NCI-H1436 (cell line): ENCODE results near the gene C1QTNF6.

Source experiments
- DNase-seq: peaks from one replicate; lab custom pipeline; 2025; lab: John Stamatoyannopoulos, UW

C1QTNF6 gene

GRCh38 chr22:37162221-37163095 lies 25.6 kb downstream of the C1QTNF6 start:
- no peak for DNase-seq

DNA sequence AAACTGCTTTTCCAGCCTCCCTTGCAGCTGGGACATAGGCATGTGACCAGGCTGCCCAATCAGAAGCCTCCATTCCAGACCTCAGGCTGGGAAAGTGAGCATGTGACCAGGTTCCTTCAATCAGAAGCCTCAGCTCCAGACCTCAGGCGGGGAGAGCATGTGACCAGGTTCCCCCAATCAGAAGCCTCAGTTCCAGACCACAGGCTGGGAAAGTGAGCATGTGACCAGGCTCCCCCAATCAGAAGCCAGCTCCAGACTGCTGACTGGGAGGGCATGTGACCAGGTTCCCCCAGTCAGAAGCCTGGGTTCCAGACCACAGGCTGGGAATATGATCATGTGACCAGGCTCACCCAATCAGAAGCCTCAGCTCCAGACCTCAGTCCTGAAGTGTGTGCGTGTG lies 26.6 kb downstream of the C1QTNF6 start:
- DNase-seq, result no peak

- no peak for DNase-seq
Observed at GRCh38 chr22:37160027-37160426, 28.0 kb downstream of the C1QTNF6 start.

- no peak for DNase-seq
Observed at GRCh38 chr22:37158963-37159290, 29.1 kb downstream of the C1QTNF6 start.

DNA sequence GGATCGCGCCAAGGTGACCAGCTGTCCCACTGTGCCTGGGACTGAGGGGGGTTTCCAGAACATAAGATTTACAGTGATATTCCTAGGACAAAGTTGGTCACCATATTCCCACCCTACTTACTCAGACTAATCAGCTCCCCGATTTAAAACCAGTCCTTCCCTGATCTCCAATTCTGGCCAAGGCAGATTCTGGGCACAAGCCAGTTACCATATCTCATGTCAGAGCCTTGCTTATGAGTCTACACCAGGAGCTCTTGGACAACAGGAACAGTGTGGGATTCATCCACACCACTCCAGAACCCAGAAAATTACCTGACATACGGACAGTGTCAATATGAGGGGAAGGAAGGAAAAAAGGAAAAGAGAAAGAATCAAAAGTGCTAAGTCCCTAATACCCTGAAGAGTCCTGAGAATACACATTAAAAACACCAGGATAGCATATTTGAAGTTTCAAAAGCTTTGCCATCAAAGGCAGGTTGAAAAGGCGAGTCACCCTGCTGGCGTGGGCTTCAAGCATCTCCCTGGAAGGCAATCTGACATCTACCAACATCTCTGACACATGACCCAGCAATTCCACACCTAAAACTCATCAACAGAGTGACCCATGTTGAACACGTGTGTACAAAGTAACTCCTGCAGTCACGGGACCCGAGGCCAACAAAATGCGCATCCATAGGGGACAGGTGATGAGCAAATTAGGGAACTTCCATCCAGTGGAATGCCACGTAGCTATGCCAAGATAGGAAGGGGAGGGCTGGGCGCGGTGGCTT lies 30.3 kb downstream of the C1QTNF6 start:
- DNase-seq, result no peak

GRCh38 chr22:37156686-37157435 lies 31.2 kb downstream of the C1QTNF6 start:
- no peak for DNase-seq

- DNase-seq, result no peak
Observed at GRCh38 chr22:37155971-37156370, 32.1 kb downstream of the C1QTNF6 start.

GRCh38 chr22:37154925-37155712 lies 32.9 kb downstream of the C1QTNF6 start:
- DNase-seq, result no peak

GRCh38 chr22:37153901-37154300 lies 34.1 kb downstream of the C1QTNF6 start:
- no peak for DNase-seq

DNA sequence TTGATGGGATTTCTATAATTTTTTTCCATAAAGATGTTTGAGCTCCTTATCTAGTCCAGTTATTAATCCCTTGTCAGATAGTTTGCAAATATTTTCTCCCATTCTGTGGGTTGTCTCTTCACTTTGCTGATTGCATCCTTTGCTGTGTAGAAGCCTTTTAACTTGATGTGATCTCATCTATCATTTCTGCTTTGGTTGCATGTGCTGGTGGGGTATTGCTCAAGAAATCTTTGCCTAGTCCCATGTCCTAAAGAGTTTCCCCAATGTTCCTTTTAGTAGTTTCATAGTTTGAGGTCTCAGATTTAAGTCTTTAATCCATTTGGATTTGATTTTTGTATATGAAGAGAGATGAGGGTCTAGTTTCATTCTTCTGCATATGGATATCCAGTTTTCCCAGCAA lies 36.6 kb downstream of the C1QTNF6 start:
- DNase-seq, result no peak

DNA sequence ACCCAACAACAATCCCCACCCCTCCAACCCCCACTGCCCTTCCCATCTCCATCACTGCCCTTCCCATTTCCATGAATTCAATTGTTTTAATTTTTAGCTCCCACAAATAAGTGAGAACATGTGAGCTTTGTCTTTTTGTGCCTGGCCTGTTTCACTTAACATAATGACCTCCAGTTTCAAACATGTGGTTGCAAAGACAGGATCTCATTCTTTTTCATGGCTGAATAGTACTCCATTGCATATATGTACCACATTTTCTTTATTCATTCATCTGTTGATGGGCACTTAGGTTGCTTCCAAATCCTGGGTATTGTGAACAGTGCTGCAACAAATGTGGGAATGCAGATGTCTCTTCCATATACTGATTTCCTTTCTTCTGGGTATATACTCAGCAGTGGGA lies 37.3 kb downstream of the C1QTNF6 start:
- no peak for DNase-seq

GRCh38 chr22:37148742-37149665 lies 39.0 kb downstream of the C1QTNF6 start:
- DNase-seq, result no peak

DNA sequence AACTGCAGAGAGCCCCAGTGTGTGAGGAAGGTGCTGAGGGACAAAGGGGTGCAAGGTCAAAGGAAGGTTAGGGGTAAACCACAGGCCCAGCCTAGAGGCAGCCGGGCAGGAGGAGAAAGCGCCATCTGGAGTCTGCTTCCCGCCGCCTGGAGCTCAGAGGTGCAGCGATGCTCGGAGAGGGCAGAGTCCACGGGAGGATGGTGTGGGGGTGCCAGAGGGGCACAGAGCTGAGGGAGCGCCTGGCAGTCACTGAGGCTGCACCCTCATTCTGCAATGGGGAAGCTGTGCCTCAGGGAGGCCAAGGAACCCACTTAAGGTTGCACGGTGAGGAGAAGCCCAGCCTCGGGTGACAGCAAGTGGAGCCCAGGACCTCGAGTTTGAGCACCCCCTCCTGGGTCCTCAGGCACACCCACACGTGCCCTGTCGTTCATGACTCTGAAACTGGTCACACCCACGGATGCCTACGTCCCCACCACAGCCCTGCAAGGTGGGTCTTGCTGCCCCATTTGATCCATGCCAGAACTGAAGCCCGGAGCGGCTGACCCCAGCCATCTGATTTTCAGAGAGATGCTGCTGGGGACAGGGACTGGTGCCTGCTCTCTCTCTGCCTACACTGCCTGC lies 39.9 kb downstream of the C1QTNF6 start:
- DNase-seq, result no peak

GRCh38 chr22:37147186-37147990 lies 40.7 kb downstream of the C1QTNF6 start:
- DNase-seq, result no peak

DNA sequence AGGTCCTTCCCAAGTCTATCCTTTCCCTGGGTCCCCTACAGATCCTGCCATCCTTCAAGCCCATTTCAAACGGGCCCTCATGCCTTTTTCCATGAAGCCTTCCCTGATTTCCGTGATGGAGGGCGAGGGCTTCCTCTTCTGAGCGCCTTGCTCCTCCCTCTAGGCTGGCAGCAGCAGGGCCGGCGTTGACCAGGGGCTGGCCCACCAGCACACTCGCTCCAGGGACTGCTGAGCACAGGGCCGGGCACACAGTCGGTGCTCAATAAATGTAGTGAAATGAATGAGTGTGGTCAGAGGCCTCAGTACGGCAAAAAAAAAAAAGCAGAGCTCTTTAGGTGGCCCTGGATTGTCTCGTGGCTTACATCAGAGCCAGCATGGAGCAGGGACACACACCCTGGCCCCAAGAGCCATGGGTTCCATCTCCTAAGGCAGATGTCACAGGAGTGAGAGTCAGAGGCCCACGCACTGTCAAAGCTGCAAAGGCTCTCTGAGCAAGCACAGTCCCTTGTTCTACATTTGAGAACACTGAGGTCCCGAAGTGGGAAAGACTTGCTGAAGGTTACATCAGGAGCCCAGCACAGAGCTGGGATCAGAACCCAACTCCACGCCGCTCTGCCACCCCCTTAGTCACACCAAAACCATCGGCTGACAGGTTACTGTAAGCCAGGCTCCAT lies 41.4 kb downstream of the C1QTNF6 start:
- no peak for DNase-seq

DNA sequence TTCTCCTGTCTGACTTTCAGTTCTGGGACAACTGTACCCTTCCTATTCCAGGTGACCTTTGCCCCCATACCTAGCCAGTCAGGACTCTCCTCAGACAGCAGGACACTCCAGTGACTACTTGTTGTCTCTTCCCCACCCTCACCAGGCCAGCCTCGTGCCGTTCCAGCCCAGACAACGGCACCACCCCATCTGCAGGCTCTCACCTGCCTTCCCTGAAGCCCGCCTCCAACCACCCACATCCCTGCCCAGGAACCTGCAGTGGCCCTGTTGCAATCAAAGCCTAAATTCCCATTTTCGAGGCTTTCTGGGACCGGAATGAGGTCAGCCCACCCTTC lies 42.0 kb downstream of the C1QTNF6 start:
- DNase-seq, result no peak

- DNase-seq, result no peak
Observed at GRCh38 chr22:37145180-37146050, 42.6 kb downstream of the C1QTNF6 start.

GRCh38 chr22:37144180-37144554 lies 43.9 kb downstream of the C1QTNF6 start:
- no peak for DNase-seq
